Neural cell (in vitro differentiated cells): ENCODE measurements around the gene ATP2C1. TPM values are rescaled to one million over a fixed set of nuclear protein-coding genes. Genes with fewer than 3 reads are reported as not detected.
A peak's percentile ranks its signal among the peaks of the same experiment; 100 is the strongest.

Experiments used
- H2AFZ ChIP-seq: fragments of 200-600, 300-800 bp; sonication (generic), shearing (Covaris generic); 2 replicates; pipeline ENCODE4 v1.6.0; 2014; ENCODE audit warnings: low read depth, mild to moderate bottlenecking, antibody characterized with exemption, low read length, moderate library complexity
- H3F3A ChIP-seq: fragments of 200-600 bp; shearing (Covaris generic); 2 replicates; pipeline ENCODE4 v1.6.1; 2016; ENCODE audit warnings: mild to moderate bottlenecking, moderate library complexity, mixed read lengths, antibody characterized with exemption, low read length; ENCODE audit not compliant: insufficient read depth, poor library complexity, severe bottlenecking
- H3K27ac ChIP-seq: fragments of 200-600, 300-800 bp; sonication (generic), shearing (Covaris generic); 2 replicates; pipeline ENCODE4 v1.5.1; 2014; ENCODE audit warnings: mild to moderate bottlenecking, low read length, moderate library complexity
- H3K27me3 ChIP-seq: fragments of 300-800, 200-600 bp; sonication (generic), shearing (Covaris generic); 2 replicates; pipeline ENCODE4 v1.6.0; 2014; ENCODE audit warnings: mild to moderate bottlenecking, low read depth, low read length, moderate library complexity; ENCODE audit not compliant: insufficient read depth
- H3K36me3 ChIP-seq: fragments of 300-800, 200-600 bp; sonication (generic), shearing (Covaris generic); 2 replicates; pipeline ENCODE4 v1.5.1; 2014; ENCODE audit warnings: mild to moderate bottlenecking, antibody characterized with exemption, low read length, moderate library complexity; ENCODE audit not compliant: insufficient read depth
- H3K4me2 ChIP-seq: fragments of 300-800, 200-600 bp; sonication (generic), shearing (Covaris generic); 2 replicates; pipeline ENCODE4 v1.6.0; 2014; ENCODE audit warnings: mild to moderate bottlenecking, low read length
- H3K4me3 ChIP-seq: fragments of 300-800, 200-600 bp; sonication (generic), shearing (Covaris generic); 2 replicates; pipeline ENCODE4 v1.5.1; 2014; ENCODE audit warnings: mild to moderate bottlenecking, low read length, moderate library complexity
- H3K79me2 ChIP-seq: fragments of 200-600 bp; shearing (Covaris generic); replicated peaks from 2 replicates; pipeline ENCODE4 v1.6.0; 2014; ENCODE audit warnings: mild to moderate bottlenecking, low read length, moderate library complexity; ENCODE audit not compliant: insufficient read depth
- H3K9ac ChIP-seq: fragments of 300-800, 200-600 bp; sonication (generic), shearing (Covaris generic); 2 replicates; pipeline ENCODE4 v1.6.1; 2016; ENCODE audit warnings: mild to moderate bottlenecking, low read length, mixed read lengths
- H3K9me2 ChIP-seq: fragments of 200-600 bp; shearing (Covaris generic); 2 replicates; pipeline ENCODE4 v1.6.1; 2016; ENCODE audit warnings: mild to moderate bottlenecking, low read length, mixed read lengths; ENCODE audit not compliant: insufficient read depth
- H3K9me3 ChIP-seq: fragments of 200-600, 300-800 bp; sonication (generic), shearing (Covaris generic); 2 replicates; pipeline ENCODE4 v1.6.1; 2016; ENCODE audit warnings: mild to moderate bottlenecking, mixed run types, low read length, moderate library complexity, mixed read lengths
- H4K20me1 ChIP-seq: fragments of 200-600 bp; shearing (Covaris generic); 2 replicates; pipeline ENCODE4 v1.6.1; 2016; ENCODE audit warnings: mild to moderate bottlenecking, mixed run types; ENCODE audit not compliant: insufficient read depth
- EP300 ChIP-seq: fragments of 450-650 bp; conservative IDR thresholded peaks from 2 replicates; pipeline ENCODE4 v1.6.1; 2014; ENCODE audit warnings: antibody characterized with exemption, mild to moderate bottlenecking, moderate library complexity; ENCODE audit not compliant: poor library complexity, severe bottlenecking
- EZH2 ChIP-seq: fragments of 200-600, 300-800 bp; shearing (Covaris generic), sonication (generic); IDR thresholded peaks from 2 replicates; pipeline ENCODE4 v1.6.1; 2014; ENCODE audit warnings: antibody characterized with exemption, low read length, borderline replicate concordance, mild to moderate bottlenecking; ENCODE audit not compliant: insufficient read depth, poor library complexity, severe bottlenecking
- MXI1 ChIP-seq: fragments of 450-650 bp; conservative IDR thresholded peaks from 2 replicates; pipeline ENCODE4 v1.6.1; 2014; ENCODE audit warnings: antibody characterized with exemption, mild to moderate bottlenecking; ENCODE audit not compliant: poor library complexity, severe bottlenecking
- POLR2AphosphoS5 ChIP-seq: IDR thresholded peaks from 2 replicates; pipeline ENCODE4 v1.6.1; 2012
- RAD21 ChIP-seq: fragments of 450-650 bp; conservative IDR thresholded peaks from 2 replicates; pipeline ENCODE4 v1.6.1; 2014; ENCODE audit warnings: antibody characterized with exemption, mild to moderate bottlenecking, moderate library complexity
- SMC3 ChIP-seq: fragments of 450-650 bp; conservative IDR thresholded peaks from 2 replicates; pipeline ENCODE4 v1.6.1; 2014; ENCODE audit warnings: antibody characterized with exemption, mild to moderate bottlenecking, moderate library complexity; ENCODE audit not compliant: poor library complexity
- TAF1 ChIP-seq: IDR thresholded peaks from 2 replicates; pipeline ENCODE4 v1.6.1; 2012; ENCODE audit warnings: low read depth
- polyA plus RNA-seq: library from polyadenylated mRNA; depleted of rRNA; stranded (reverse); fragments of >200 nt; gene quantifications from 2 replicates; pipeline ENCODE4 v1.2.3, GENCODE V29; 2014
- TF ChIP-seq, protein P1 (sequence below): fragments of 450-650 bp; IDR thresholded peaks from 2 replicates; pipeline ENCODE4 v1.5.1; 2014; ENCODE audit warnings: antibody characterized with exemption, mild to moderate bottlenecking, moderate library complexity; ENCODE audit not compliant: poor library complexity, severe bottlenecking
- TF ChIP-seq, protein P2 (sequence below): IDR thresholded peaks from 2 replicates; pipeline ENCODE4 v1.6.1; 2012; ENCODE audit warnings: borderline replicate concordance

The ATP2C1 gene
- polyA plus RNA-seq, 1 donor from 2014 or later: 134 TPM

- no peak overlapping the region for H3K4me2 ChIP-seq
- no peak overlapping the region for H3K27ac ChIP-seq
- H3K4me3 ChIP-seq: no peak overlapping the region
- H3K9me3 ChIP-seq: no peaks in the 10 kb centered on the region
- no peaks in the 10 kb centered on the region for H3K27me3 ChIP-seq
- H3K9me2 ChIP-seq: no peaks in the 10 kb centered on the region
- TF ChIP-seq, protein P1, sequence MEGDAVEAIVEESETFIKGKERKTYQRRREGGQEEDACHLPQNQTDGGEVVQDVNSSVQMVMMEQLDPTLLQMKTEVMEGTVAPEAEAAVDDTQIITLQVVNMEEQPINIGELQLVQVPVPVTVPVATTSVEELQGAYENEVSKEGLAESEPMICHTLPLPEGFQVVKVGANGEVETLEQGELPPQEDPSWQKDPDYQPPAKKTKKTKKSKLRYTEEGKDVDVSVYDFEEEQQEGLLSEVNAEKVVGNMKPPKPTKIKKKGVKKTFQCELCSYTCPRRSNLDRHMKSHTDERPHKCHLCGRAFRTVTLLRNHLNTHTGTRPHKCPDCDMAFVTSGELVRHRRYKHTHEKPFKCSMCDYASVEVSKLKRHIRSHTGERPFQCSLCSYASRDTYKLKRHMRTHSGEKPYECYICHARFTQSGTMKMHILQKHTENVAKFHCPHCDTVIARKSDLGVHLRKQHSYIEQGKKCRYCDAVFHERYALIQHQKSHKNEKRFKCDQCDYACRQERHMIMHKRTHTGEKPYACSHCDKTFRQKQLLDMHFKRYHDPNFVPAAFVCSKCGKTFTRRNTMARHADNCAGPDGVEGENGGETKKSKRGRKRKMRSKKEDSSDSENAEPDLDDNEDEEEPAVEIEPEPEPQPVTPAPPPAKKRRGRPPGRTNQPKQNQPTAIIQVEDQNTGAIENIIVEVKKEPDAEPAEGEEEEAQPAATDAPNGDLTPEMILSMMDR: no peak
- TF ChIP-seq POLR2AphosphoS5 (no peak), EP300 (no peak), EZH2 (no peak), RAD21 (no peak), MXI1 (no peak), TAF1 (no peak), SMC3 (no peak)
- TF ChIP-seq, protein P2, sequence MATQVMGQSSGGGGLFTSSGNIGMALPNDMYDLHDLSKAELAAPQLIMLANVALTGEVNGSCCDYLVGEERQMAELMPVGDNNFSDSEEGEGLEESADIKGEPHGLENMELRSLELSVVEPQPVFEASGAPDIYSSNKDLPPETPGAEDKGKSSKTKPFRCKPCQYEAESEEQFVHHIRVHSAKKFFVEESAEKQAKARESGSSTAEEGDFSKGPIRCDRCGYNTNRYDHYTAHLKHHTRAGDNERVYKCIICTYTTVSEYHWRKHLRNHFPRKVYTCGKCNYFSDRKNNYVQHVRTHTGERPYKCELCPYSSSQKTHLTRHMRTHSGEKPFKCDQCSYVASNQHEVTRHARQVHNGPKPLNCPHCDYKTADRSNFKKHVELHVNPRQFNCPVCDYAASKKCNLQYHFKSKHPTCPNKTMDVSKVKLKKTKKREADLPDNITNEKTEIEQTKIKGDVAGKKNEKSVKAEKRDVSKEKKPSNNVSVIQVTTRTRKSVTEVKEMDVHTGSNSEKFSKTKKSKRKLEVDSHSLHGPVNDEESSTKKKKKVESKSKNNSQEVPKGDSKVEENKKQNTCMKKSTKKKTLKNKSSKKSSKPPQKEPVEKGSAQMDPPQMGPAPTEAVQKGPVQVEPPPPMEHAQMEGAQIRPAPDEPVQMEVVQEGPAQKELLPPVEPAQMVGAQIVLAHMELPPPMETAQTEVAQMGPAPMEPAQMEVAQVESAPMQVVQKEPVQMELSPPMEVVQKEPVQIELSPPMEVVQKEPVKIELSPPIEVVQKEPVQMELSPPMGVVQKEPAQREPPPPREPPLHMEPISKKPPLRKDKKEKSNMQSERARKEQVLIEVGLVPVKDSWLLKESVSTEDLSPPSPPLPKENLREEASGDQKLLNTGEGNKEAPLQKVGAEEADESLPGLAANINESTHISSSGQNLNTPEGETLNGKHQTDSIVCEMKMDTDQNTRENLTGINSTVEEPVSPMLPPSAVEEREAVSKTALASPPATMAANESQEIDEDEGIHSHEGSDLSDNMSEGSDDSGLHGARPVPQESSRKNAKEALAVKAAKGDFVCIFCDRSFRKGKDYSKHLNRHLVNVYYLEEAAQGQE: no peak
- H3F3A ChIP-seq: no peaks in the 10 kb centered on the region
- no peaks in the 10 kb centered on the region for H3K36me3 ChIP-seq
- H3K79me2 ChIP-seq: peaks cover 4% of the 10 kb centered on the region
- no peak overlapping the region for H2AFZ ChIP-seq
- no peaks in the 10 kb centered on the region for H4K20me1 ChIP-seq
- no peak overlapping the region for H3K9ac ChIP-seq
These were observed 4.4 kb upstream of the ATP2C1 start for GRCh38 chr3:130889416-130889946.

DNA sequence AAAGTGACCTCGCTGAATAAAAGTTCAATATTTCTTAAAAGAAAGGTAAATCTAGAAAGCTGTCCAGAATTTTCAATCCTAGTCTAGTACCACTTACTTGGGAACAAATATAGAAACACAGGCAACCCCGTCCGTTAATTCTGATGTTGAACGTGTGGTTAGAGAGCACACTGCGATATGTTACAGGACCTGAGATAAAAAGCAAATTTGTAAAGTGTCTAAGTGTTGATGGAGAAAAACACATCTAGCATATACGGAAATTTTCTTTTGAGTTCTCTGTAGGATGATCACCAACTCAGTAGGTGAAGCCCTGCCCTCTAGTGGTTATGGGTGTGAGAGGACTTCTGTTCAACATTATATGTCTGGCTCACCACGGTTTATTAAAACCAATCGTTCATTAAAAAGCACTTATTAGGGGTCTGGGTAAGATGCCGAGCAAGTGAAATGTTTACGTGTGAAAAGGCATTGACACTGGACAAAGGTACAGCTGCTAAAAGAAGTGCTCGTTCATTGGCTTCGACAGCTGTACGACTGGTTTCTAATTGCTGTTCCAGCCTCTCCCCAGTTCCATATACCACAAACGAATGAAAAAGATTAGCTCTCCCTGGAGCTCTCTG lies 1.0 kb upstream of the ATP2C1 start:
- Histone ChIP-seq H3F3A (no peaks in the 10 kb centered on the region), H3K9ac (peak overlapping the region; percentile 96), H3K79me2 (peaks cover 38% of the 10 kb centered on the region), H3K9me3 (no peaks in the 10 kb centered on the region), H3K9me2 (no peaks in the 10 kb centered on the region), H3K4me2 (peak overlapping the region; percentile 60), H4K20me1 (no peaks in the 10 kb centered on the region), H3K27me3 (no peaks in the 10 kb centered on the region), H2AFZ (peak overlapping the region; percentile 98), H3K27ac (peak overlapping the region; percentile 96), H3K4me3 (peak overlapping the region; percentile 90), H3K36me3 (no peaks in the 10 kb centered on the region)
- TF ChIP-seq, protein P1: peak; percentile 97
- TF ChIP-seq, protein P2: no peak
- no peak for TF ChIP-seq MXI1
- TF ChIP-seq POLR2AphosphoS5: no peak
- TF ChIP-seq SMC3: peak; percentile 88
- TF ChIP-seq RAD21: peak; percentile 85
- no peak for TF ChIP-seq EZH2
